Mesenteric fat pad (tissue), 1 donor: ENCODE measurements around the gene CLEC2L. TPM values are rescaled to one million over a fixed set of nuclear protein-coding genes. Genes with fewer than 3 reads are reported as not detected.

Source experiments
- DNase-seq: peaks from one replicate; pipeline ENCODE4 v3.0.0-alpha.2; 2020; ENCODE audit warnings: low spot score
- total RNA-seq: library from RNA; stranded (reverse); fragmentation: NEBNext Ultra II Directional; extraction: Animal tissue kit (Norgen Biotek cat#: 25700); gene quantifications from one replicate; pipeline ENCODE4 v1.2.1, GENCODE V29; 2021
- donor health status: DM: yes; HTN: yes; CAD: no.

Gene CLEC2L
- total RNA-seq, 1 donor from 2014 or later: not detected

DNA sequence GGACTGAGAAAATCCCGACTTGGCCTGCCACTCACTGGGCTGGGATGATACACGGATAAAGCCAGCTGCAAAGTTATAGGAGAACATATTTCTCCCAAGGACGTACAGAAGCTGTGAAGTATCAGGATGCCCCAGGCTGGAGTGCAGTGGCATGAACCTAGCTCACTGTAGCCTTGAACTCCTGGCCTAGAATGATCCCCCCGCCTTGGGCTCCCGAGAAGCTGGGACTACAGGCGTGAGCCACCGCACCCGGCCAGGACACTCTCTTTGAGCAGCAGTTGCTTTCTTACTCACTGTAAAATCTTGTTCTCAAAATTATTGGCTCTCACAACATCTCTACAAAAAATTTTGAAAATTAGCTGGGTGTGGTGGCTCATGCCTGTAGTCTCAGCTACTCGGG, 50.4 kb downstream of the CLEC2L start:
- no peak for DNase-seq

DNA sequence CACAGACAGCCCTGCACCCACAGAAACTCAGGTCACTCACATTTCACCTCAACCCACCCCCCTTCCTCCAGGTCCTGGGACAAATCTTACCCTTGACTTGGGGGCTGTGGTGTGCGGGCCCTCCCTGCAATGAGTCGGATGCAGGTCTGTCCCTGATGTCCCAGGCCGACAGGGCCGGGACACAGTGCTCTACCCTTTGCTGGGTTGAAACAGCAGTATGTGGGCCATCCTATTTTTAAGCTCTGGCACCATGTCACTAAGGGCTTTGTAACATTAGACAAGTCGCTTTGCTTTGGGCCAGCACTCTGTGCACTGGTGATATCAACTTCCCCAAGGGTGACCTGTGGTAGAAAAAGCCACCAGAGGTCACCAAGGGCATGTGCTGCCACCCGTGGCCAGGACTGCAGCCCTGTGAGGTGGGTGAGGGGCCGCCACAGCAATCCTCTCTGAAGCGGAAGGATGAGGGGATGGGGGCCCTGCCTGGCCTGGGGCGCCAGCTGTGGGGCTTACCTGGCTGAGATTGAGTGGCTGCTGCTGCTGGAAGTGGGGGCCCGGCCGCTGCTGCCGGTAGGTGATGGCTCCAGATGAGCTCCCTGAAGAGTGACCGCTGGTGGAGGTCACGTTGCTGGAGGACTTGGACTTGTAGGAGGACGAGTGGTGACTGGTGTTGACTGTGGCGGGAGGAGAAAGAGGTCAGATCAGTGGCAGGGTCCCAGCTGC, 51.3 kb downstream of the CLEC2L start:
- DNase-seq: no peak

DNA sequence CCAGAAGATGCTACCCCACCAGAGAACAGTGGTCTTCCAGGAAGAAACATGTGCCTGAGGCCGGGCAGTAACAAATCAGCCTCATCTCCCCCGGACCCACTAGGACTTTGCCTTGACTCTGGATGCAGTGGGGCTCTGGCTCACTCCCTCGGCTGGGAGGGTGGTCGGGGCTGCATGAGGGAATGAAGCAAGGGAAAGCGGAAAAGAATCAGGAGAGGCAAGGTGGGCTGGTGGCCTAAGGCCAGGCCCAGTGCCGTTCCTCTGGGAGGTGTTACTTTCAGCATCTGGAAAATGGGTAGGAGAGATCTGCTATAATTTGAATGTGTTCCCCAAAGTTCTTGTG, 51.8 kb downstream of the CLEC2L start:
- DNase-seq: no peak

- no peak for DNase-seq
Observed at GRCh38 chr7:139576179-139576973, 52.9 kb downstream of the CLEC2L start.

DNA sequence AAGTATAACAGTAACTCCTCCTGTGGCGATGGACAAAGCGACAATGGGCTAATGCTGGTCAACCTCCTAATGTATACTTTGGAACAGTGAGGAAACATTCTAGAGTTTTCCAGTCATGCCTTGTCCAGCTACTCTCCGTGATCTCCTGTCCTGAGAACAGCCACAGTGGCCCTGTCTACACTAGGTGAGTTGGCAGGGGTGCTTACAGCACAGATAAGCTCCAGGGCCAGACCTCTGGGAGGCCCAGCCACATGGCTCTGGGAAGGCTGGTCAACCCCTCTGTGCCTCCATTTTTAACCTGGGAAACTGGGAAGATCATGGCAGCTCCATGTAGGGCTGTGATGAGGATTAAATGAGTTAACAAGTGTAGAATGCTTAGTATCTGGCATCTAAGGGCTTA, 57.0 kb downstream of the CLEC2L start:
- DNase-seq: no peak

GRCh38 chr7:139582130-139582650, 58.7 kb downstream of the CLEC2L start:
- DNase-seq: no peak

GRCh38 chr7:139582671-139583155, 59.2 kb downstream of the CLEC2L start:
- DNase-seq: no peak

- no peak for DNase-seq
Observed at GRCh38 chr7:139583826-139584553, 60.5 kb downstream of the CLEC2L start.

- DNase-seq: no peak
Observed at GRCh38 chr7:139585042-139585441, 61.6 kb downstream of the CLEC2L start.

GRCh38 chr7:139586286-139586685, 62.8 kb downstream of the CLEC2L start:
- no peak for DNase-seq

GRCh38 chr7:139587535-139587934, 64.0 kb downstream of the CLEC2L start:
- DNase-seq: no peak

GRCh38 chr7:139588632-139589031, 65.1 kb downstream of the CLEC2L start:
- no peak for DNase-seq

DNA sequence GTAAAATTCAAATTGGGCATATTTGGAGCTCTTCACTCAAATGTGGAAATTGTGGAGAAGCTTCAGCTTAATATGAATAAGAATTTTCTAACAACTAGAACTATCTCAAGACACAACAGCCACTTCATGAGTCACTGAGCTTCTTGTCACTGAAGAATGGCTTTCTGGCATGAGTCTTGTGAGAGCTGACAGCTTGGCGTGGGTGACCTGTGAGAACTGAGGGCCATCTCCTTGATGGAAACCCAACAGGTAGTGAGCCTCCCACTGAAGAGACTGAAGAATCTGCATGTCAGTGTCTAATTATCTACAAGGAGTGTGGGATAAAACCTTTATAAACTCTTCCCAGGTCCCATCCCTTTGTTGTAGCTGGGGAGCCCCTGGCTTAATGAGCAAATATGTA, 66.0 kb downstream of the CLEC2L start:
- DNase-seq: no peak

DNA sequence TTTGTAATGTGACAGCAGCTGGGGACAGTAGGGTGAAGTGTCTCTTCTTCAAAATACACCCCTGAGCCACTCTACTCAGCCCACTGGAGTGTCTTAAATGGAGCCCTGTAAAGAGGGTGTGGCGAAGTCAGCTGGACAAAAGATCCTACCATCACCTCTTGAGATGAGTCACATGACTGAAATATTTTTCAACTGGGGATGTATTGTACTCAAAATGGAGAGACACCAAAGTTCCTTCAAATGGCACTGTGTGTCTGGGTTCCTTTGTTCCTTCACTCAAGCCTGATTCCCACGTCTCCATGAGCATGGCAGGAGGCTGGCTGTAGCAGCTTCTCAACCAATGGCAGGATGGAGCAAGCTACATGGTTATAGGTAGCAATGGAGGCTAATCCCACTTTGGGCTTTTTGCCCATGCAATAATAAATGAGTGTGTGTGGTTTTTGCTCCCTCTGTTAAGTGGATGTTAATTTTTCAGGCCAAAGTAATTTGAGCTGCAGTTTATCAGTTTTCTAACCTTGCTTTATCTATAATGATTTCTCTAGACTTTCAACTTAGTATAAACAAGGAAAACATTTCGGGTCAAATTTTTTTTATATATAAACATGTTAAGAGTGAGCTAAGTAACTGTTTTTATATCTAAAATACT, 68.2 kb downstream of the CLEC2L start:
- no peak for DNase-seq

- DNase-seq: no peak
Observed at GRCh38 chr7:139592801-139593461, 69.4 kb downstream of the CLEC2L start.

DNA sequence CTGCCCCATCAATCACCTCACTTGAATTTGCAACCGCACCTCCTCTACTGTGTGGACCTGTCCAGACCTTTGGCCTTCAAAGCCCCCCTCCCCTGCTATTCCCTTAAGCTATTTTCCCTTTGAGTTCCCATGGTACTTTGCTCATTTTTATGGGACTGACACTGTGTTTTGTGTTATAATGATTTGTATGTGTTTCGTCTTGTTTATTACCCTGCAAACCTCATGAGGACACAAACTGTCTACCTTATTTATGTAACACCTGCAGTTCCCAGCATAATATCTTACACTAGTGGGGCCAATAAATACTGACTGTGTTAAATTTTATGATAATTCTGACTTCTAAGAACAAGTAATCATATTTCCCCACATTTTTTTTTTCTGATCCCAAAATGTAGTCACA, 70.6 kb downstream of the CLEC2L start:
- DNase-seq: no peak
